ENCODE data around the gene ACOX1.
A peak's percentile ranks its signal among the peaks of the same experiment; 100 is the strongest.

The ACOX1 gene

GRCh38 chr17:75932852-75933251 lies 46.1 kb downstream of the ACOX1 start:
- TF ChIP-seq CTCF (conservative IDR thresholded peaks at IDR 0.05; ENCODE audit: low read depth, low read length), result no peak
- Histone ChIP-seq H3K4me3 (IDR thresholded peaks at IDR 0.05; ENCODE audit: insufficient read depth, low read depth, low read length) (no peak overlapping the region), H3K36me3 (ENCODE audit: insufficient read depth) (no peaks in the 10 kb centered on the region), H4K20me1 (ENCODE audit: insufficient read depth) (no peaks in the 10 kb centered on the region), H3K27ac (no peak overlapping the region), H3K4me2 (no peak overlapping the region), H3K27me3 (ENCODE audit: insufficient read depth, low read depth) (no peaks in the 10 kb centered on the region), H3K4me1 (ENCODE audit: low read depth, poor library complexity, severe bottlenecking) (no peaks in the 10 kb centered on the region), H3K9ac (no peak overlapping the region), H2AFZ (ENCODE audit: low read depth) (no peak overlapping the region), H3K79me2 (ENCODE audit: insufficient read depth, low read depth) (no peaks in the 10 kb centered on the region)

- H4K20me1 ChIP-seq (ENCODE audit: insufficient read depth), result no peaks in the 10 kb centered on the region
- no peak overlapping the region for H3K9ac ChIP-seq
- H3K27ac ChIP-seq, result no peak overlapping the region
- no peaks in the 10 kb centered on the region for H3K4me1 ChIP-seq (ENCODE audit: low read depth, poor library complexity, severe bottlenecking)
- H3K4me2 ChIP-seq, result no peak overlapping the region
- TF ChIP-seq CTCF (conservative IDR thresholded peaks at IDR 0.05; ENCODE audit: low read depth, low read length), result no peak
- H3K36me3 ChIP-seq (ENCODE audit: insufficient read depth), result no peaks in the 10 kb centered on the region
- no peaks in the 10 kb centered on the region for H3K27me3 ChIP-seq (ENCODE audit: insufficient read depth, low read depth)
- no peaks in the 10 kb centered on the region for H3K79me2 ChIP-seq (ENCODE audit: insufficient read depth, low read depth)
- H2AFZ ChIP-seq (ENCODE audit: low read depth), result no peak overlapping the region
- no peak overlapping the region for H3K4me3 ChIP-seq (IDR thresholded peaks at IDR 0.05; ENCODE audit: insufficient read depth, low read depth, low read length)
Measured at GRCh38 chr17:75931062-75931461, 47.9 kb downstream of the ACOX1 start.

- no peak overlapping the region for H3K9ac ChIP-seq
- H3K4me2 ChIP-seq, result no peak overlapping the region
- TF ChIP-seq CTCF (conservative IDR thresholded peaks at IDR 0.05; ENCODE audit: low read depth, low read length), result peak; percentile 35
- no peaks in the 10 kb centered on the region for H3K4me1 ChIP-seq (ENCODE audit: low read depth, poor library complexity, severe bottlenecking)
- H3K4me3 ChIP-seq (IDR thresholded peaks at IDR 0.05; ENCODE audit: insufficient read depth, low read depth, low read length), result no peak overlapping the region
- no peaks in the 10 kb centered on the region for H3K27me3 ChIP-seq (ENCODE audit: insufficient read depth, low read depth)
- H4K20me1 ChIP-seq (ENCODE audit: insufficient read depth), result no peaks in the 10 kb centered on the region
- H2AFZ ChIP-seq (ENCODE audit: low read depth), result no peak overlapping the region
- H3K36me3 ChIP-seq (ENCODE audit: insufficient read depth), result no peaks in the 10 kb centered on the region
- no peaks in the 10 kb centered on the region for H3K79me2 ChIP-seq (ENCODE audit: insufficient read depth, low read depth)
- no peak overlapping the region for H3K27ac ChIP-seq
Measured at GRCh38 chr17:75927286-75927922, 51.6 kb downstream of the ACOX1 start.

- Histone ChIP-seq H2AFZ (ENCODE audit: low read depth) (no peak overlapping the region), H3K4me3 (IDR thresholded peaks at IDR 0.05; ENCODE audit: insufficient read depth, low read depth, low read length) (no peak overlapping the region), H3K27ac (no peak overlapping the region), H3K4me2 (no peak overlapping the region), H4K20me1 (ENCODE audit: insufficient read depth) (no peaks in the 10 kb centered on the region), H3K4me1 (ENCODE audit: low read depth, poor library complexity, severe bottlenecking) (no peaks in the 10 kb centered on the region), H3K36me3 (ENCODE audit: insufficient read depth) (no peaks in the 10 kb centered on the region), H3K79me2 (ENCODE audit: insufficient read depth, low read depth) (no peaks in the 10 kb centered on the region), H3K9ac (no peak overlapping the region), H3K27me3 (ENCODE audit: insufficient read depth, low read depth) (no peaks in the 10 kb centered on the region)
- no peak for TF ChIP-seq CTCF (conservative IDR thresholded peaks at IDR 0.05; ENCODE audit: low read depth, low read length)
Measured at GRCh38 chr17:75926456-75926855, 52.5 kb downstream of the ACOX1 start.
